ENCODE data around the gene BRME1.

- TF ChIP-seq CTCF (IDR thresholded peaks at IDR 0.05) (no peak), POLR2A (IDR thresholded peaks at IDR 0.05) (no peak)
Measured at GRCh38 chr19:13856497-13856896, 49.4 kb downstream of the BRME1 start.

Data from ovary (tissue), 3 donors.